ENCODE data around the gene R3HDM2.

The R3HDM2 gene

GRCh38 chr12:57227315-57228115 lies 203.3 kb downstream of the R3HDM2 start:
- no peak overlapping the region for H3K4me3 ChIP-seq (ENCODE audit: low read length)
- DNase-seq (ENCODE audit: low read depth), result peak; percentile 50
- TF ChIP-seq CTCF (conservative IDR thresholded peaks at IDR 0.05; ENCODE audit: low read length), result no peak

- no peak for TF ChIP-seq CTCF (conservative IDR thresholded peaks at IDR 0.05; ENCODE audit: low read length)
- no peak for DNase-seq (ENCODE audit: low read depth)
- H3K4me3 ChIP-seq (ENCODE audit: low read length), result no peak overlapping the region
Measured at GRCh38 chr12:57226588-57227314, 204.1 kb downstream of the R3HDM2 start.

- no peak overlapping the region for H3K4me3 ChIP-seq (ENCODE audit: low read length)
- no peak for DNase-seq (ENCODE audit: low read depth)
- TF ChIP-seq CTCF (conservative IDR thresholded peaks at IDR 0.05; ENCODE audit: low read length), result no peak
Measured at GRCh38 chr12:57225680-57226210, 205.1 kb downstream of the R3HDM2 start.

GRCh38 chr12:57224973-57225679 lies 205.7 kb downstream of the R3HDM2 start:
- TF ChIP-seq CTCF (conservative IDR thresholded peaks at IDR 0.05; ENCODE audit: low read length), result peak; percentile 21; the same call in 1 of the 2 replicates
- H3K4me3 ChIP-seq (ENCODE audit: low read length), result no peak overlapping the region
- DNase-seq (ENCODE audit: low read depth), result no peak

GRCh38 chr12:57224278-57224972 lies 206.4 kb downstream of the R3HDM2 start:
- H3K4me3 ChIP-seq (ENCODE audit: low read length), result no peak overlapping the region
- no peak for DNase-seq (ENCODE audit: low read depth)
- TF ChIP-seq CTCF (conservative IDR thresholded peaks at IDR 0.05; ENCODE audit: low read length), result no peak

All from AG10803 (cell line).